Smooth muscle cell (in vitro differentiated cells): Measurements from ENCODE around the gene TENM4. TPM values are rescaled to one million over a fixed set of nuclear protein-coding genes. Genes with fewer than 3 reads are reported as not detected.

Source experiments
- DNase-seq: peaks from one replicate; lab custom pipeline; 2025; ENCODE audit not compliant: unreplicated experiment; lab: John Stamatoyannopoulos, UW
- H2AFZ ChIP-seq: fragments of 200-600 bp; sonication (generic); 2 replicates; pipeline ENCODE4 v1.6.0; 2016; ENCODE audit warnings: antibody characterized with exemption, low read depth, mild to moderate bottlenecking
- H3F3A ChIP-seq: fragments of 200-600 bp; sonication (generic); 2 replicates; pipeline ENCODE4 v1.6.0; 2017; ENCODE audit warnings: antibody characterized with exemption, low read depth
- H3K27ac ChIP-seq: fragments of 200-600 bp; sonication (generic); 2 replicates; pipeline ENCODE4 v1.5.1; 2016; ENCODE audit warnings: low read depth, mild to moderate bottlenecking
- H3K27me3 ChIP-seq: fragments of 200-600 bp; sonication (generic); 2 replicates; pipeline ENCODE4 v1.6.1; 2016; ENCODE audit warnings: low read depth, mild to moderate bottlenecking
- H3K36me3 ChIP-seq: fragments of 200-600 bp; sonication (generic); 2 replicates; pipeline ENCODE4 v1.5.1; 2016; ENCODE audit warnings: low read depth
- H3K4me1 ChIP-seq: fragments of 200-600 bp; sonication (generic); 2 replicates; pipeline ENCODE4 v1.5.1; 2016; ENCODE audit warnings: low read depth
- H3K4me2 ChIP-seq: fragments of 200-600 bp; sonication (generic); 2 replicates; pipeline ENCODE4 v1.6.0; 2016; ENCODE audit warnings: mild to moderate bottlenecking
- H3K4me3 ChIP-seq: fragments of 200-600 bp; sonication (generic); 2 replicates; pipeline ENCODE4 v1.5.1; 2016; ENCODE audit warnings: mild to moderate bottlenecking
- H3K79me2 ChIP-seq: fragments of 200-600 bp; sonication (generic); 2 replicates; pipeline ENCODE4 v1.6.0; 2016; ENCODE audit warnings: low read depth, mild to moderate bottlenecking
- H3K9ac ChIP-seq: fragments of 200-600 bp; sonication (generic); 2 replicates; pipeline ENCODE4 v1.6.0; 2016; ENCODE audit warnings: low read depth
- H3K9me3 ChIP-seq: fragments of 200-600 bp; sonication (generic); replicated peaks from 2 replicates; pipeline ENCODE4 v1.5.1; 2016; ENCODE audit warnings: low read depth
- H4K20me1 ChIP-seq: fragments of 200-600 bp; sonication (generic); 2 replicates; pipeline ENCODE4 v1.6.0; 2016; ENCODE audit warnings: low read depth
- CTCF ChIP-seq: fragments of 200-600 bp; sonication (generic); IDR thresholded peaks from 2 replicates; pipeline ENCODE4 v1.5.1; 2017; ENCODE audit warnings: borderline replicate concordance, mild to moderate bottlenecking, antibody characterized with exemption; ENCODE audit not compliant: insufficient read depth, poor library complexity, severe bottlenecking
- WGBS: methylation state at CpG from one replicate; pipeline ENCODE4 v1.1.7; 2016; ENCODE audit warnings: low lambda C conversion rate; 5-methylcytosine and 5-hydroxymethylcytosine counted together
- polyA plus RNA-seq: library from polyadenylated mRNA; unstranded; fragments of >200 nt; fragmentation: Nextera tagmentation; extraction: Ambion mirVana; gene quantifications from 2 replicates; pipeline ENCODE4 v1.2.1, GENCODE V29; 2016
- total RNA-seq: library from RNA; depleted of rRNA; stranded (reverse); fragments of >200 nt; gene quantifications from 2 replicates; pipeline ENCODE4 v1.2.3, GENCODE V29; 2014

TENM4 gene
- total and polyA plus RNA-seq, 2 experiments from 2014 or later, result 31.6 to 38.2 TPM

- no peaks in the 10 kb centered on the region for H3K36me3 ChIP-seq
- H3K27ac ChIP-seq, result peak overlapping the region; percentile 82
- peak overlapping the region; percentile 58 for H3K9ac ChIP-seq
- no peaks in the 10 kb centered on the region for H3K4me1 ChIP-seq
- peaks cover 4% of the 10 kb centered on the region for H3K79me2 ChIP-seq
- no peak overlapping the region for H3K4me3 ChIP-seq
- DNase-seq, result no peak
- H3K27me3 ChIP-seq, result no peaks in the 10 kb centered on the region
- 80% methylated on average over 4 of the region's 4 CpGs for WGBS
- H2AFZ ChIP-seq, result no peak overlapping the region
- peaks cover 85% of the 10 kb centered on the region for H4K20me1 ChIP-seq
- no peak for TF ChIP-seq CTCF
- H3K9me3 ChIP-seq, result no peaks in the 10 kb centered on the region
- H3K4me2 ChIP-seq, result no peak overlapping the region
- no peaks in the 10 kb centered on the region for H3F3A ChIP-seq
Measured at GRCh38 chr11:79363256-79363655, 77.6 kb downstream of the TENM4 start.

- no peak for TF ChIP-seq CTCF
- H4K20me1 ChIP-seq, result peaks cover 85% of the 10 kb centered on the region
- 84% methylated on average over 4 of the region's 4 CpGs for WGBS
- H3K4me1 ChIP-seq, result no peaks in the 10 kb centered on the region
- no peaks in the 10 kb centered on the region for H3K9me3 ChIP-seq
- H3K9ac ChIP-seq, result peak overlapping the region; percentile 58
- H3K27me3 ChIP-seq, result no peaks in the 10 kb centered on the region
- no peak overlapping the region for H3K4me3 ChIP-seq
- H2AFZ ChIP-seq, result no peak overlapping the region
- no peaks in the 10 kb centered on the region for H3K36me3 ChIP-seq
- peak overlapping the region; percentile 82 for H3K27ac ChIP-seq
- DNase-seq, result no peak
- H3F3A ChIP-seq, result no peaks in the 10 kb centered on the region
- no peak overlapping the region for H3K4me2 ChIP-seq
- peaks cover 4% of the 10 kb centered on the region for H3K79me2 ChIP-seq
Measured at GRCh38 chr11:79362821-79363220, 78.0 kb downstream of the TENM4 start.

GRCh38 chr11:79362206-79362757 lies 78.5 kb downstream of the TENM4 start:
- Histone ChIP-seq H3K27me3 (no peaks in the 10 kb centered on the region), H3K9me3 (no peaks in the 10 kb centered on the region), H3F3A (no peaks in the 10 kb centered on the region), H3K4me2 (no peak overlapping the region), H2AFZ (no peak overlapping the region), H3K79me2 (peaks cover 3% of the 10 kb centered on the region), H3K9ac (no peak overlapping the region), H4K20me1 (peaks cover 85% of the 10 kb centered on the region), H3K4me3 (no peak overlapping the region), H3K27ac (peak overlapping the region; percentile 82), H3K36me3 (no peaks in the 10 kb centered on the region), H3K4me1 (no peaks in the 10 kb centered on the region)
- TF ChIP-seq CTCF, result no peak
- no peak for DNase-seq
- WGBS, result 87% methylated on average over 4 of the region's 4 CpGs

- no peaks in the 10 kb centered on the region for H3K9me3 ChIP-seq
- no peak overlapping the region for H3K4me3 ChIP-seq
- H4K20me1 ChIP-seq, result peaks cover 79% of the 10 kb centered on the region
- no peak overlapping the region for H2AFZ ChIP-seq
- H3K79me2 ChIP-seq, result no peaks in the 10 kb centered on the region
- H3K27ac ChIP-seq, result no peak overlapping the region
- no peak for DNase-seq
- no peak for TF ChIP-seq CTCF
- H3K36me3 ChIP-seq, result no peaks in the 10 kb centered on the region
- H3K4me2 ChIP-seq, result no peak overlapping the region
- WGBS, result 93% methylated on average over 5 of the region's 5 CpGs
- no peaks in the 10 kb centered on the region for H3K4me1 ChIP-seq
- H3K9ac ChIP-seq, result no peak overlapping the region
- no peaks in the 10 kb centered on the region for H3K27me3 ChIP-seq
- H3F3A ChIP-seq, result no peaks in the 10 kb centered on the region
Measured at GRCh38 chr11:79358258-79358657, 82.6 kb downstream of the TENM4 start.
